Measurements from ENCODE around the gene TCAF1. TPM values are rescaled to one million over a fixed set of nuclear protein-coding genes. Genes with fewer than 3 reads are reported as not detected.

Gene TCAF1
- total RNA-seq, 1 donor, result 61.5 TPM

DNA sequence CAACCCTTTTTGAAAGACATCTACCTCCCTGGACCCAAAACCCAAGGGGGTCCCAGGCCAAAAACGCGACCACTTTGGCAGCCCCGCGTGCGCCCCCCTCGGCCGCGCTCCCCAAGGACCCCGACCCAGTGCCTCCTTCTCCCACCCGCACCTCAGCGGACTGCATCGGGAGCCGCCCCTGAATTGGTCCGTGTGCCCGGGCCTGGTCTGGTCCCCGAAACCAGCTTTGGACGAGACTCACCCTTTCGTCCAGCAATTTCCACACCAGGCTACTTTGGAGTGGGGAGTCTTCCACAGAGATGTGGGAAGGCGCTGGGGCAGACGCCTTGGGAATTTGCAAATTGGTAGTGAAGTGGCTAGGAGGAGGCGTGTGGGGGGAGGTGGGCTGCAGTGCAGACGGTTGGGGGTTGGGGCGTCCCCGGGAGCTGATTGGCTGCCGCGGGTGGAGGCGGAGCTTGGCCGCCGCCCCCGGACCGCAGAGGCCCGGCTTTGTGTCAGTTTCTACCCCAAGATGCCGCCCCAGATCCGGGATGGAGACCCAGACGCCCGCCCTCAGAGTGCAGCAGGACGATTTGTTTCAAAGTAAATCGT is 16.9 kb downstream of the TCAF1 start:
- no peak for TF ChIP-seq CTCF (IDR thresholded peaks at IDR 0.05; ENCODE audit: insufficient read depth, low read length)
- H3K4me3 ChIP-seq (ENCODE audit: low read depth, low read length), result peak overlapping the region; percentile 66
- DNase-seq (ENCODE audit: low read depth), result peak; percentile 64

- peak overlapping the region; percentile 66 for H3K4me3 ChIP-seq (ENCODE audit: low read depth, low read length)
- no peak for DNase-seq (ENCODE audit: low read depth)
- TF ChIP-seq CTCF (IDR thresholded peaks at IDR 0.05; ENCODE audit: insufficient read depth, low read length), result no peak
Measured at GRCh38 chr7:143884241-143884968, 17.6 kb downstream of the TCAF1 start.

DNA sequence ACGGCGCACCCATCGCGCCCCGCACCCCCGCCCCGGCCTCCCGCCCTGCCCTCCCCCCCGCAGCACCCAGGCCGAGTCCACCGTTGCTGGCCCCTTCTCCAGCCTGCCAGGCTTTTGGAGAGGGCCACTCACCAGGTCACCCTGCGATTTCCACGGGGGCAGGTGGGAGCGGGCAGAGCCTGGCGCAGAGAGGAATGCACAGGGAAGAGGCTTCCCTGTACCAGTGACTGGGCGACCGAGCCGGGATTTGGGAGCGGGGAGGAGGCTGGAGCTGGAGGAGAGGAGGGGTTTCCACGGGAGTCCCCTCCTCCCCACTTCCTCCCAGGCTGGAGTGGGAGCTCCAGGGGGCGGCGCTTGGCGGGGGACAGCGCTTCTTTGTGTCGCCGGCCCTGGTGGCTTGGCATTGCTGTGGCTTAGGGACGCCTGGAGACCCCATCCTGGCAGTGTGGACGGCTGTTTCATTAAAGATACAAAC is 19.3 kb downstream of the TCAF1 start:
- DNase-seq (ENCODE audit: low read depth), result peak; percentile 54
- TF ChIP-seq CTCF (IDR thresholded peaks at IDR 0.05; ENCODE audit: insufficient read depth, low read length), result no peak
- peak overlapping the region; percentile 83 for H3K4me3 ChIP-seq (ENCODE audit: low read depth, low read length)

DNA sequence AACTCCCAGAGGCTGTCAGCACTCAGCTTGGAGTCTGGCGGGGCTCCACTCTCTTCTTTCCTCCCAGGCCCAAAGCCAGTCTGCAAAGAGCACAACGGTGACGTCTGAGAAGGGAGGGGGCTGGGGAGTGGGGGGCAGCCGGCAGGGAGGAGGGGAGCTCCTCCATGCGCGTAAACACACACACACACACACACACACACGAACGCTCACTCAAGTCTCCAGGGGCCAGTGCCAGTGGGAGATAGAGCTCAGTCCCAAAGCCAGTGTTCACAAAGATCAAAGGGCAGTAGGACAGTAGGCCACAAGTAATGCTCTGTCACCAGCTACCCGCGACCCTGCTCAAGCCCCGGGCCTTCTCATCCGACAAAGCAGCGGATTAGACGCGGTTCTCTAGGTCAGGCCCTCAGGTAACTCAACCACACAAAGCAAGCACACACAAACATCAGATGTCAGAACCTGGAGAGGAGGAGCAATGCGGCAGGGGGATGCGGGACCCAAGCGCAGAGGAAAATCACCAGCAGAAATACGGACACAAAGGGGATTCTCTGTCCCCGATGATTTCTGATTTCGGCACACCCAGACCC is 19.9 kb downstream of the TCAF1 start:
- H3K4me3 ChIP-seq (ENCODE audit: low read depth, low read length), result peak overlapping the region; percentile 83
- peak; percentile 65 for DNase-seq (ENCODE audit: low read depth)
- no peak for TF ChIP-seq CTCF (IDR thresholded peaks at IDR 0.05; ENCODE audit: insufficient read depth, low read length)

GRCh38 chr7:143878884-143879283 is 23.1 kb downstream of the TCAF1 start:
- no peak for DNase-seq (ENCODE audit: low read depth)
- no peak for TF ChIP-seq CTCF (IDR thresholded peaks at IDR 0.05; ENCODE audit: insufficient read depth, low read length)
- H3K4me3 ChIP-seq (ENCODE audit: low read depth, low read length), result no peak overlapping the region

DNA sequence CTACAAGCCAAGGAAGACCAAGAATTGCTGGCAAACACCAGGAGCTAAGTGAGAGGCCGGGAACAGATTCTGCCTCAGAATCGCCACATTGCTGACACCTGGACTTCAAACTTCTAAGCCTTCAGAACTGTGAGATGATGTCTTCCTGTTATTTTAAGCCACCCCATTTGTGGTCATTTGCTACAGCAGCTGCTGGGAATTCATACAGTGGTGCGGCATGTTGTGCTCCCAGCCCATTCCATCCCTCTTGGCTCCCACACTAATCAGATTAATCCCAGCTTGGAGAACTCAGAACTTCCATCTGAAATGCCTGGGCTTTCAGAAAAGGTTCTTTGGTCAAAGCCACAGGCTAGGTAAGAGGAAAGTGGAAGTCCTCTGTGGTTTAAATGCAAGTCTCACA is 24.9 kb downstream of the TCAF1 start:
- no peak overlapping the region for H3K4me3 ChIP-seq (ENCODE audit: low read depth, low read length)
- no peak for DNase-seq (ENCODE audit: low read depth)
- TF ChIP-seq CTCF (IDR thresholded peaks at IDR 0.05; ENCODE audit: insufficient read depth, low read length), result no peak

All from fibroblast of the aortic adventitia (primary cell).